HG02623 (cell line): Measurements from ENCODE around the gene FAM89B.

Experiments
- ATAC-seq: cut with Tn5 transposase; IDR thresholded peaks from one replicate; pipeline ENCODE4 v1.9.1; 2021; ENCODE audit warnings: moderate library complexity; ENCODE audit not compliant: unreplicated experiment

The FAM89B gene

GRCh38 chr11:65586676-65587075 lies 14.3 kb downstream of the FAM89B start:
- ATAC-seq, result no peak

- ATAC-seq, result peak; percentile 70
Measured at GRCh38 chr11:65588199-65589054, 16.1 kb downstream of the FAM89B start.

GRCh38 chr11:65589444-65590239 lies 17.3 kb downstream of the FAM89B start:
- ATAC-seq, result no peak

GRCh38 chr11:65590240-65590738 lies 18.0 kb downstream of the FAM89B start:
- ATAC-seq, result no peak

- ATAC-seq, result no peak
Measured at GRCh38 chr11:65591939-65592857, 19.9 kb downstream of the FAM89B start.

GRCh38 chr11:65592858-65593517 lies 20.6 kb downstream of the FAM89B start:
- ATAC-seq, result no peak

- no peak for ATAC-seq
Measured at GRCh38 chr11:65593518-65594414, 21.4 kb downstream of the FAM89B start.

- no peak for ATAC-seq
Measured at GRCh38 chr11:65595131-65595530, 22.8 kb downstream of the FAM89B start.

GRCh38 chr11:65595543-65596281 lies 23.4 kb downstream of the FAM89B start, which contains the start of gene KCNK7:
TSS of gene KCNK7 (minus strand) at chr11:65595800. CDS start at chr11:65595772, 28 bp downstream.
- ATAC-seq, result no peak

- ATAC-seq, result no peak
Measured at GRCh38 chr11:65596520-65596919, 24.2 kb downstream of the FAM89B start.

- no peak for ATAC-seq
Measured at GRCh38 chr11:65598258-65598699, 25.9 kb downstream of the FAM89B start.

GRCh38 chr11:65599216-65599954 lies 27.0 kb downstream of the FAM89B start:
- ATAC-seq, result no peak

- no peak for ATAC-seq
Measured at GRCh38 chr11:65599955-65600246, 27.6 kb downstream of the FAM89B start.

- ATAC-seq, result no peak
Measured at GRCh38 chr11:65604258-65604657, 31.9 kb downstream of the FAM89B start.

- ATAC-seq, result no peak
Measured at GRCh38 chr11:65606876-65607613, 34.7 kb downstream of the FAM89B start.

- ATAC-seq, result no peak
Measured at GRCh38 chr11:65607614-65608426, 35.5 kb downstream of the FAM89B start.
